ENCODE results near the gene CTIF.

The CTIF gene

DNA sequence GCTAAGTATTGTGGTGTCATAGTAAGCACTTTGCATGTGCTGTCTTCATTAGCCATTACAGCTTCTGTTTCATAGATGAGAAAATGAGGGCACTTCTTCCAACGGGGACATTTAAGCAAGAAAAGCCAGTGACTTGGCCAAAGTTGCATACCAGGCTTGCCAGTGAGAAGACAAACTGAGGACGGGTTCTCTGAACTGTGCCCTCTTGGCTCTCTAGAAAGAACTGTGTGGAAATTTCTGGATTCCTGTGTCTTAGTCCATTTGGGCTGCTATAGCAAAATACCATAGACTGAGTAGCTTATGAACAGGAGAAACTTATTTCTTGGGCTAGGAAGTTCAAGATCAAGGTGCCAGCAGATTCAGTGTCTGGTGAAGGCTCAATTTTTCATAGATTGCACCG lies 13.3 kb downstream of the CTIF start:
- no peak for DNase-seq

- DNase-seq: peak; percentile 35
These were observed 14.4 kb downstream of the CTIF start for GRCh38 chr18:48553236-48553635.

GRCh38 chr18:48554610-48555400 lies 16.0 kb downstream of the CTIF start:
- DNase-seq: no peak

GRCh38 chr18:48555465-48555995 lies 16.7 kb downstream of the CTIF start:
- no peak for DNase-seq

GRCh38 chr18:48557640-48558174 lies 18.9 kb downstream of the CTIF start:
- DNase-seq: no peak

GRCh38 chr18:48558248-48558647 lies 19.4 kb downstream of the CTIF start:
- no peak for DNase-seq

- no peak for DNase-seq
These were observed 21.7 kb downstream of the CTIF start for GRCh38 chr18:48560491-48560890.

GRCh38 chr18:48562075-48562474 lies 23.2 kb downstream of the CTIF start:
- no peak for DNase-seq

GRCh38 chr18:48563027-48563426 lies 24.2 kb downstream of the CTIF start:
- DNase-seq: peak; percentile 83

GRCh38 chr18:48564139-48564538 lies 25.3 kb downstream of the CTIF start:
- DNase-seq: no peak

DNA sequence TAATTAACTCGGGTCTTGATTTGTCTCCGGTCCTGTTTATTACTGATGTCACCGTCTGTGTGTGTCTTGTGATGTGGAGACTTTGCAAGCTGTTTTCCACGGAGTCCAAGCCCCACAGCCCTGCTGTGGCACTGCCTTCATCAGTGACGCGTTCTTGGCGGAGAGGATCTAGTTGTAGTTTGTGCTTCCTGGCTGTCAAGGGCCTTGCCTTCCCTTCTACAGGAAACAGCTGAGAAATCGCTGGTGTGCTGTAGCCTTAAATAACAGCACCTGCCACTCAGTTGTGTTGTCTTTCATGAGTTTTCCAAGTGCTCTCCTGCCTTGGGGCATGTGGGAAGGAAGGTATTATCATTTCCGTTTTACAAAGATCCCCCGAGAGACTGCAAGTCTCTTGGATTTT lies 26.3 kb downstream of the CTIF start:
- no peak for DNase-seq

GRCh38 chr18:48566589-48566988 lies 27.8 kb downstream of the CTIF start:
- no peak for DNase-seq

DNA sequence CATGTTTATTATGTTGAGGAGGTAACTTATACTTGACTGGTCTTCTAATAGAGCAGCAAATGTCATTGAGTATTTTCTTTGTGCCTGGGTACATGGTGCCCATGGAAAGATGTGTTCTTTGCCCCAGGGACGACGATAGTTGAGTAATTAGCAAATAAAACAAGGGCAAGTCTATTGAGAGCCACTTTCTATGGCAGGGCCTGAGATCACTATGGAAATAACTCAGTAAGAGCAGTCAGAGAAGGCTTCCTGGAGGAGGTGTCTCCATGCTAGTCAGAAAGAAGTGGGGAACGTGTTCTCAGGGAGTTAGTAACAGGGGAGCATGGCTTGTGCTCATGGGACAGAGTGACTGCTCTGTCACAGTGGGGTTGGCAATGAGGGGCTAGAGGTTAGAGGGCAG lies 28.6 kb downstream of the CTIF start:
- DNase-seq: no peak

DNA sequence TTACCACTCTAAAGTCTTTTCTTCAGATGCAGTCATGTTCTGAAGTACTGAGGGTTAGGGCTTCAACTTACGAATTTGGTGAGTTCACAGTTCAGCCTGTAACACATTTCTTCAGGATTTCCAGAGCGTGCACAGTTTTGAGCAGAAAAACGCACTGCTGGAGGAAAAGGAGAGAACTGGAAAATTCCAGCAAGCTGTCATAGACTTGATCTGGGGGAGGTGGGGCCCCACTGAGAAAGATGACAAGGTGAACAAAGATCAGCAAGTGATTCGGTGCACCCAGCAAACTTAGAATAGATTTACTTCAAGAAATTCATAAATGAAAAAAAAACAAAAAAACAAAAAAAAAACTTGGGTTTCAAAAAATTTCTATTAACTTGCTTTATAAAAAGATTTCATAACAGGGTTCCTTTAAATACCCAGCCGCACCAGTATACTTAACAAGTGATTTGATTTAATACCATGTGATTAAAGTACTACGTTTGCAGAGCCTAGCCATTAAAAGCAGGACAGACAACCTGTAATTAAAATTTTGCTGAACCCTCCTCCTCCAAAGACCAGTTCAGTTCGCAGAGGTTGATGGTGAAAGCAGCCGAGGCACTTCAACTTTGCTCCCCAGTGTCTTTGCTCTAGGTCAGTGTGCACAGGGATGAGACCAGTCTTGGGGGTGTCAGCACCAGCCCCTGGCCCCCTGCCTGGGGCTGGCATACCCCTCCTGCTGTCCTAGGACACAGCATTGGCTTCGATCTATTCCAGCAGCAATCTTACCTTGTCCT lies 30.5 kb downstream of the CTIF start:
- no peak for DNase-seq

GRCh38 chr18:48569915-48570264 lies 31.1 kb downstream of the CTIF start:
- no peak for DNase-seq

GRCh38 chr18:48570313-48570712 lies 31.5 kb downstream of the CTIF start:
- no peak for DNase-seq

- no peak for DNase-seq
These were observed 33.0 kb downstream of the CTIF start for GRCh38 chr18:48571639-48572384.

DNA sequence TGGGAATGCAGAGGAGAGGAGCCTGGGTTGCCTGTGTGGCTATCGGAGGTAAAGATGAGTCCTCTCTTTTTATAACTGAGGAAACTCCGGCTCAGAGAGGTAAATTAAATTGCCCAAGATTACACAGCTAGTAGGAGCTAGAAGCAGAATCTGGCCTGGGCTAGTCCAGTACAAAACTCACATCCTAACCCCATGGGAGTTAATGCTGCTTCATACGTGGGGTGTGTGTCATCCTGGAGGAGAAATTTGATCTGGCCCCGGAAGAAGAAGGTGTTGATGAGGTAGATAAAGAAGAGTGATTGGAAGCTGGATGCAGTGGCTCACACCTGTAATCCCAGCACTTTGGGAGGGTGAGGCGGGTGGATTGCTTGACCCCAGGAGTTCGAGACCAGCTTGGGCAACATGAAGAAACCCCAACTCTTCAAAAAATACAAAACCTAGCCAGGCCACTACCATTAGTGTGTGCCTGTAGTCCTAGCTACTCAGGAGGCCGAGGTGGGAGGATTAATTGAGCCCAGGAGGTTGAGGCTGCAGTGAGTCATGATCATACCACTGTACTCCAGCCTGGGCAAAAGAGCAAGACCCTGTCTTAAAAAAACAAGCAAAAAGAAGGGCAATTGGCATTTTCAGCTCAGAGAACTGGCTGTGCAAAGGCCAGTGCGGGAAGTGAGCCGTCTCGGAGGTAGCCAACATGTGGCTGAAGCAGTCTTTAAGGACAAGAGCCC lies 33.7 kb downstream of the CTIF start:
- peak; percentile 48 for DNase-seq

DNA sequence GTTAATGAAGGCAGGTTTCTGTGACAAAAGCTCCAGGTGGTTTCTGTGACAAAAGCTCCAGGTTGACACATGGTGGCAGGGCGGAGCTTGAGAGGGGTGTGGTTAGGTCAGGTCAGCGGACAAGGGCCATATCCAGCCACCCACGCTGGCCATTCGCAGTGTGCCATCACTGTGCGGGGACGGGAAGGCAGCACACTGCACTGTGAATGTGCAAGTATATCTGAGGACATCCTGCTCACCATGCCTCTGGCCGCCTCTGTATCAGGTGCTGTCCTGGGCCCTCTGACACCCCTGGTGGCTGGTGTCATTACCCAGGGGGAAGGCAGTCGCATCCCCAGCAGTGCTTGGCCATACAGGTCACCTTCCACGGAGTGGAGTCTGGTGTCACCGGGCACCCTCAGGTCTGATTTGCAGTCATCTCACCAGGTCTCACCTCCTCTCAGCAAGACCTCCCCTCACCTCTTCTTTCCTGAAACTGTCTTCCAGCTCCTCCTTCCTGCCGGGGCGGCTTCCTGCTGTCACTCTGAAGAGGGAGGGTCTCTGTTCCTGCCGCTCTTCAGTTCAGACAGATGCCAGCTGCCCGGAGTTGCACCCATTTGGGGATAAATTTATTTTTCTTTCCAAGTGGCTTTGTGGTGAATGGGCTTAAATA lies 34.9 kb downstream of the CTIF start:
- no peak for DNase-seq

GRCh38 chr18:48574667-48575300 lies 36.0 kb downstream of the CTIF start:
- DNase-seq: no peak

DNA sequence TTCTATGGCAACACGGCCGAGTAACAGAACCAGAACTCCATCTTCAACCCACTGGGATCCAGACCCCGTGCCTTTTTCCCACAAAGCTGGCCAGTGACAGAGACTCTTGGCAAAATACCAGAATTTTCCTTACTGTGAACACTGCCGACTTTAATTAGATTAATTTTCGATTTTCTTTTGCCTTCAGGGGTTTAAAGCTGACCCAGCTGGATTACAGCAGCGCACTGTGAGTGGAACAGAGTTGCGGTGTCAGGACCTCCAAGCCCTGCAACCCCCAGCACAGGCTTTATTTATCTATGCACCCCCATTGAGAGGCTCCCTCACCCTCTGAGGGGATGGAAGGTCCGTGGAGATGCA lies 36.4 kb downstream of the CTIF start:
- no peak for DNase-seq
